Mucosa of rectum (tissue), 2 donors: ENCODE data around the gene ZNF385B.

Experiments used
- H3K27ac ChIP-seq, 2 donors: one replicate each; pipeline ENCODE4 v1.7.0; 2013; ENCODE audit warnings: inconsistent platforms in 2 of 2, low read depth in 2 of 2, low read length in 2 of 2
- H3K27me3 ChIP-seq, 2 donors: one replicate each; pipeline ENCODE4 v1.7.0; 2013; ENCODE audit warnings: low read length in 2 of 2; ENCODE audit not compliant: control insufficient read depth in 2 of 2, insufficient read depth in 2 of 2
- H3K36me3 ChIP-seq, 2 donors: one replicate each; pipeline ENCODE4 v1.7.0; 2013; ENCODE audit warnings: low read length in 2 of 2; ENCODE audit not compliant: control insufficient read depth in 2 of 2, insufficient read depth in 2 of 2
- H3K4me1 ChIP-seq, 2 donors: one replicate each; pipeline ENCODE4 v1.7.0; 2013; ENCODE audit warnings: low read length in 2 of 2, mild to moderate bottlenecking in 1 of 2; ENCODE audit not compliant: control insufficient read depth in 2 of 2, insufficient read depth in 2 of 2
- H3K4me3 ChIP-seq, 2 donors: one replicate each; pipeline ENCODE4 v1.7.0; 2013; ENCODE audit warnings: low read length in 2 of 2
- H3K9ac ChIP-seq, 2 donors: one replicate each; pipeline ENCODE4 v1.7.0; 2013; ENCODE audit warnings: low read length in 2 of 2, low read depth in 1 of 2, mild to moderate bottlenecking in 1 of 2
- H3K9me3 ChIP-seq, 2 donors: one replicate each; pipeline ENCODE4 v1.7.0; 2013; ENCODE audit warnings: low read length in 2 of 2; ENCODE audit not compliant: control insufficient read depth in 2 of 2
- donor health status: healthy.
- donor health status: Normal muscosa, but diverticular disease.

Gene ZNF385B

DNA sequence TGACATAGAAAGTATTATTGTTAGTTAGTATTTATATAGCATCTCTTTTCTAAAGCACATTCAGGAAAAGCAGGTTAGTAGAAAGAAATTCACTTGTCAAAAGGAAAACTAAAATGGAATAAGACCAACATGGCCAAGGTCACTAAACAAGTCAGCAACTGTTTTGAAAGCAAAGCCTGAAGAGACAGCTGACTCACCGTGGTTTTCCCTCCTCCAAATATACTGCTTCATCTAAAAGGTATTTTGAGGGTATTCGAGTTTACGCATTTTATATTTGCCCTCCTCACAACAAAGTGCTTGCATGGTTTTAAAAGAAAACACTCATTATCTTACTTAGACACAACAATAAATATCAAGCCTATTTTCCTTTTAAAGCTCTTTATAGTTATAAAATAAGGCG, 24.0 kb downstream of the ZNF385B start:
- Histone ChIP-seq H3K9me3 (no peaks in the 10 kb centered on the region), H3K9ac (no peak overlapping the region), H3K27me3 (no peaks in the 10 kb centered on the region), H3K4me3 (no peak overlapping the region), H3K27ac (no peak overlapping the region), H3K36me3 (no peaks in the 10 kb centered on the region), H3K4me1 (no peaks in the 10 kb centered on the region)

DNA sequence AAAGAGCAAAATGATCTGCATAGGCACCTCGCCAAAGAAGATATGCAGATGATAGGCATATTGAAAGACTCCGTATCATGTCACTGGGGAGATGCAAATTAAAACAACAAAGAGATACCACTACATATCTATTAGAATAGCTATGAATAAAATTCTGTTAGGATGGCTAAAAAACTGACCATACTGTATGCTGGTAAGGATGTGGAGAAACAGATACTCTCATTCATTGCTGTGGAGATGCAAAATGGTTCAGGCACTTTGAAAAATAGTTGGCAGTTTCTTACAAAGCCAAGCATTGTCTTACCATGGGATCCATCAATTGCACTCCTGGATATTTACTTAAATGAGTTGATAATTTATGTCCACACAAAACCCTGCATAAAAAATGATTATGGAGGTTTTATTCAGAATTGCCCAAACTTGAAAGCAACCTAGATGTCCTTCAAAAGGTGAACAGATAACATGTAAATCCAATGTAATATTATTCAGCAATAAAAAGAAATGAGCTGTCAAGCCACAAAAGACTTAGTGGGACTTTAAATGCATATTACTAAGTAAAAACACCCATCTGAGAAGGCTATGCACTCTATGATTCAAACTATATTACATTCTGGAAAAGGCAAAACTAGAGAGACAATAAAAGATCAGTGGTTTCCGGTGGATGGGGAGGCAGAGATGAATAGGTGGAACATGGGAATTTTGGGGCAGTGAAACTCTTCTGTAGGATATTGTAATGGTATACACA, 31.2 kb downstream of the ZNF385B start:
- Histone ChIP-seq H3K36me3 (no peaks in the 10 kb centered on the region), H3K27ac (no peak overlapping the region), H3K27me3 (no peaks in the 10 kb centered on the region), H3K9me3 (no peaks in the 10 kb centered on the region), H3K4me1 (no peaks in the 10 kb centered on the region), H3K9ac (no peak overlapping the region), H3K4me3 (no peak overlapping the region)

DNA sequence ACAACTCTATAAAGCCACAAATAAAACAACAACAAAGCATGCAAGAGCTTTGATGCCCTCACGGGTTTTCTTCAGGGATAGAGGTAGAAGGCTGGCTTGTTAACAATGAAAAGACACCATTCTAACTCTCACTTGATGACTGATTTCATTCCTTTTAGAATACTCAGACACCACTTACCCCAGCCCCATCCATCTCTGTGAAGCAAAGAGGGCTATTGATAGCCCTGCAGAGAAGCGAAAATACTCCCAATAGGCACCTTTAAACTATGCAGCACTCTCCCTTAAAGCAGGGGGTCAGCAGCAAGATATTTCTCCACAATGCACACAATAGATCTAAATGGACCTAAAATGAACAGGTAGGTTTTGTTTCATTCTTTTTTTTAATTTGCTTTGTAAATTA, 35.1 kb downstream of the ZNF385B start:
- Histone ChIP-seq H3K27me3 (no peaks in the 10 kb centered on the region), H3K36me3 (no peaks in the 10 kb centered on the region), H3K9ac (no peak overlapping the region), H3K4me1 (no peaks in the 10 kb centered on the region), H3K27ac (no peak overlapping the region), H3K4me3 (no peak overlapping the region), H3K9me3 (no peaks in the 10 kb centered on the region)

DNA sequence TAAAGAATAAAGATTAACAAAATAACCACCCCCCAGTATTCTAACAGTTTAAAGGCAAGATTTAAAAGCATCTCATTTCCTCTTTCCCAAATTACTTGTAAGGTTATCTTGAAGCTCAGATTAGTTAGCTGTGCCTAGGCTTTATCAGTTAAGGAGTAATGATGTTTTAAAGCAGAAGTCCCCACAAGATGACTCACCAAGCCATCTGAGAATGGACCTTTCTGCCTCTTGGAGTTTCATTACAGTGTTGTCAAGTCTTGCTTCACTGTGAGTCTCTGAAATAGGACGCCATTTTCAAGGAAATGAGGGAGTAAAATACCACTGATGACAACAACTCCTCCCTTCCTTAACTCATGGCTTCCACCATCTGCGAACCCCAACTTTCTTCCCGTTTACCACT, 35.9 kb downstream of the ZNF385B start:
- no peaks in the 10 kb centered on the region for H3K9me3 ChIP-seq
- H3K9ac ChIP-seq = no peak overlapping the region
- no peaks in the 10 kb centered on the region for H3K36me3 ChIP-seq
- H3K4me3 ChIP-seq = no peak overlapping the region
- no peaks in the 10 kb centered on the region for H3K4me1 ChIP-seq
- H3K27me3 ChIP-seq = no peaks in the 10 kb centered on the region
- H3K27ac ChIP-seq = no peak overlapping the region

DNA sequence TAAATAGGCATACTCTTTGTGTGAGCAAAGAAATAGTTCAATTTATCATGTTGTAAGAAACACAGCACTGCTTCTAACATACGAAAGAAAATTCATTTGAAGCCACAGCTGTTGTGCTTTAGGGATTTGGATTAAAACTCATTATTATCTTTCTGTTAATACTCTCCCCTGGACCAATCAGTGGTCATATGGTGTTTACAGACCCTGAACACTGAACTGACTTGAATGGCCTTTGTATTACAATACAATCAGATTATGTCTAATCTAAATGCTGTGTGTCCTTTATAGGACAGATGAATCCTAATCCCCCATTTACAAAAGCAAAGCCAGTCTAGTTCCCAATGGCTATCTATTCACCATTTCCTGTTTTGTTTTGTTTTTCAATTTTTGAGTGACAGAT, 36.5 kb downstream of the ZNF385B start:
- H3K9ac ChIP-seq = no peak overlapping the region

DNA sequence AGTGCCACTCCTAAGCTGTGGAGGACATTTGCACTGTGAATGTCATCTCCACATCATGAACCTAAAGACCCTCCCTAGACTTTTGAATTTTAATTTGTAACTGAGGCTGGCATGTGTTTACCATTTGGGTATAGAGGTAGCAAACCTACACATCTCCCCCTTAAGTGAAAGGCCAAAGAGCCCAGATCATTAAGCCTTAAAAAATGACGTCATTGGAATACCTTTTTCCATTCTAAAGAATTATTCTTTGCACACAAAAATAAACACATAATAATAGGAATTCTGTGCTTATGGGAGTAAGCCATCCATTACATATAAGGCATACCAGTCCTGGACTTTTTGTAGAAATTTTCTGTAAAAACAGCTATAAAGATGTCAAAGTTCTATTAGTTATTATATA, 38.9 kb downstream of the ZNF385B start:
- no peaks in the 10 kb centered on the region for H3K9me3 ChIP-seq
- no peaks in the 10 kb centered on the region for H3K27me3 ChIP-seq
- H3K4me1 ChIP-seq = no peaks in the 10 kb centered on the region
- no peak overlapping the region for H3K4me3 ChIP-seq
- H3K36me3 ChIP-seq = no peaks in the 10 kb centered on the region
- no peak overlapping the region for H3K9ac ChIP-seq
- H3K27ac ChIP-seq = no peak overlapping the region

More for the DNA sequence above, 36.5 kb downstream of the ZNF385B start:
- Histone ChIP-seq H3K9me3 (no peaks in the 10 kb centered on the region), H3K4me1 (no peaks in the 10 kb centered on the region), H3K27ac (no peak overlapping the region), H3K27me3 (no peaks in the 10 kb centered on the region), H3K4me3 (no peak overlapping the region), H3K36me3 (no peaks in the 10 kb centered on the region)

DNA sequence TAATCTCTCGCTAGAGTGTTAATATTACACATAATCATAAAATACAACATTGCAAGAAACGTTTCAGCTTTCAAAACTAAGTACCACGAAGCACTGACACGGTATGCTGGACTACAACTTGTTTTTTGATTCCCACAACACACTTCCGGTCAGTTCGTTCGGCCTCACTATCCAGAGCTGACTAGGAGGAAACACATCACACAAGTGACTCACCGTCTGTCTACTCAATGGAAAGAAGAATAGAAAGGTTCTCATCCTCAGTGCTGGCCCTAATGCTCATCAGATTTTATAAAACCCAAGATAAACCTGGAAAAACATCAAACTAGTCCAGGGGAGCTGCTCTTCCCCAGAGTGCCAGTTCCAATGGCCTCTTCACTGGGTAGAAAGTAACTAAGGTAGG, 42.9 kb downstream of the ZNF385B start:
- H3K9me3 ChIP-seq = no peaks in the 10 kb centered on the region
- H3K4me1 ChIP-seq = no peaks in the 10 kb centered on the region
- no peaks in the 10 kb centered on the region for H3K27me3 ChIP-seq
- no peak overlapping the region for H3K27ac ChIP-seq
- no peaks in the 10 kb centered on the region for H3K36me3 ChIP-seq
- no peak overlapping the region for H3K4me3 ChIP-seq
- H3K9ac ChIP-seq = no peak overlapping the region

DNA sequence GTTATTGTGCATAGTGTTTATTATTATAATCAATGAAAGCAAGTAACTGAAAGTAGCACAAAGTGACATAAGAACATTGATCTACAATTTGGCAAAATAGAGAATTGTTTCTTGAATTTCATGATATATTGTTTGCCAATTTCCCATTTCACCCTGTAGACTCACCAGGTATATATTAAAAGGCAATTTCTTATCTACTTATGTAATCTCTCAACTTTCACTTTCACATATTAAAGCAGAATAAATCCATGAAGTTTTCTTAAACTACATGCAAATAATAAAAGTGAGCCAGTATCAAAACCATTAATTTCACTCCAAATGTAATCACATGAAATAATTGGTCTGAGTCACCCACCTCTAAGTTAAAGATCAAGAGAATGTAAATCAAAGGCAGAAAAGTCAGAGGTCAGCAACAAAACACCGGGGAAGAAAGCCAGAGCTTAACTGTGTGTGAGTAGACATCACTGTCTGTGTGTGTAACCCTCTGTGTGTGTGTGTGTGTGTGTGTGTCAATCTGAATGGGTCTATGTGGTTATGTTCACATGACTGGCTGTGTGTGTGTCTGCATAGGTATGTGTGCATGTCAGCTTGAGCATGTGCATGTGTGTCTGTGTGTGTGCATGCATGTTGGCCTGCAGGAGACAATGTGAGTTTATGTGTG, 44.1 kb downstream of the ZNF385B start:
- no peaks in the 10 kb centered on the region for H3K36me3 ChIP-seq
- H3K9me3 ChIP-seq = no peaks in the 10 kb centered on the region
- H3K4me1 ChIP-seq = no peaks in the 10 kb centered on the region
- H3K4me3 ChIP-seq = no peak overlapping the region
- H3K9ac ChIP-seq = no peak overlapping the region
- H3K27me3 ChIP-seq = no peaks in the 10 kb centered on the region
- no peak overlapping the region for H3K27ac ChIP-seq

DNA sequence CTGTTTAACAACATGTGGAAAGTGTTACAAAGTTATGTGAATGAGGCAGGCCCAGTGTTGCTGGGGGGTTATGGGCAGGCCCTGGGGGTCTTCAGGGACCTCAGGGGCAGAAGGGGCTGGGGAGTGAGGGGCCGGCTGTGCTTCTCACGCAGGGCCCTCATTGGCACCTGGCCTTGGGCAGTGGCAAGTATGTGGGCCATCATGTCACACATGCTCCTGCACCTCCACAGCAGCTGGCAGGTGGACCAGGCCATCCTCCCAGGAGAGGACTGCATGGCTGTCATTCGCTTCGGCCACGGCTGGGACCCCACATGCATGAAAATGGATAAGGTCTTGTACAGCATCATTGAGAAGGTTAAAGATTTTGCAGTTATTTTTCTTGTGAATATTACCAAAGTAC, 47.4 kb downstream of the ZNF385B start:
- Histone ChIP-seq H3K4me1 (no peaks in the 10 kb centered on the region), H3K36me3 (no peaks in the 10 kb centered on the region), H3K27ac (no peak overlapping the region), H3K4me3 (no peak overlapping the region), H3K9ac (no peak overlapping the region), H3K27me3 (no peaks in the 10 kb centered on the region), H3K9me3 (no peaks in the 10 kb centered on the region)

DNA sequence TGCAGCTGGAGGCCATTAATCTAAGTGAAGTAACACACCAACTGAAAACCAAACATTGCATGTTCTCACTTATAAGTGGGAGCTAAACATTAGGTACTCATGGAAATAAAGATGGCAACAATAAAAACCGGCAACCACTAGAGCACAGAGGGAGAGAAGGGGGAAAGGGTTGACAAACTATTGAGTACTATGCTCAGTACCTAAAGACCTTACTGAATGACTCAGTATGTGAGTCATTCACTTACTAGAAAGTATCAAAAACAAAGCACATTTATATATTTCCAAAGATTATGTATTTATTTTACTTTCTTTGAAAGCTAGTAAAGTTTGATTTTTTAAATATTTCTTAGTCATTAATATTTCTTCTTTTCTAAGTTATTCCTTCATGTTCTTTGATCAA, 48.9 kb downstream of the ZNF385B start:
- no peaks in the 10 kb centered on the region for H3K4me1 ChIP-seq
- no peak overlapping the region for H3K4me3 ChIP-seq
- H3K36me3 ChIP-seq = no peaks in the 10 kb centered on the region
- no peak overlapping the region for H3K9ac ChIP-seq
- H3K27ac ChIP-seq = no peak overlapping the region
- no peaks in the 10 kb centered on the region for H3K27me3 ChIP-seq
- no peaks in the 10 kb centered on the region for H3K9me3 ChIP-seq
